Fibroblast of lung (primary cell): ENCODE measurements around the gene CPNE4. TPM values are rescaled to one million over a fixed set of nuclear protein-coding genes. Genes with fewer than 3 reads are reported as not detected.

ENCODE experiments used
- DNase-seq, 2 donors: peaks; one replicate each; pipeline versions ENCODE4 v3.0.0 to v3.0.0-alpha.2; 2010; ENCODE audit warnings: low read depth in 2 of 2
- H2AFZ ChIP-seq: 2 replicates; pipeline ENCODE4 v1.5.1; 2012; ENCODE audit warnings: low read length, control low read depth, inconsistent platforms
- H3K27ac ChIP-seq: 2 replicates; pipeline ENCODE4 v1.5.1; 2011; ENCODE audit warnings: low read length, control low read depth; ENCODE audit not compliant: insufficient read depth
- H3K27me3 ChIP-seq: 2 replicates; pipeline ENCODE4 v1.5.1; 2011; ENCODE audit warnings: mild to moderate bottlenecking, low read length; ENCODE audit not compliant: control insufficient read depth, insufficient read depth
- H3K36me3 ChIP-seq: 2 replicates; pipeline ENCODE4 v1.5.1; 2011; ENCODE audit warnings: low read length; ENCODE audit not compliant: control insufficient read depth, insufficient read depth
- H3K4me1 ChIP-seq: 2 replicates; pipeline ENCODE4 v1.5.1; 2011; ENCODE audit warnings: low read length; ENCODE audit not compliant: control insufficient read depth, insufficient read depth; ENCODE audit errors: extremely low read depth
- H3K4me2 ChIP-seq: 2 replicates; pipeline ENCODE4 v1.5.1; 2011; ENCODE audit warnings: low read length, control low read depth; ENCODE audit not compliant: insufficient read depth; ENCODE audit errors: extremely low read depth
- H3K4me3 ChIP-seq, 4 experiments: fragments of 200-600 bp in 1 of 4; sonication (generic) in 1 of 4; replicated peaks in 1 of 4; 2 replicates each; pipeline ENCODE4 v1.5.1; 2011 to 2016; ENCODE audit warnings: low read length in 4 of 4, low read depth in 3 of 4, mild to moderate bottlenecking in 3 of 4, control low read depth in 2 of 4, inconsistent platforms in 1 of 4, mixed read lengths in 1 of 4; ENCODE audit not compliant: insufficient read depth in 1 of 4; ENCODE audit errors: control extremely low read depth in 1 of 4
- H3K79me2 ChIP-seq: 2 replicates; pipeline ENCODE4 v1.5.1; 2012; ENCODE audit warnings: mild to moderate bottlenecking, low read length, inconsistent platforms; ENCODE audit not compliant: control insufficient read depth, insufficient read depth
- H3K9ac ChIP-seq: 2 replicates; pipeline ENCODE4 v1.5.1; 2011; ENCODE audit warnings: mild to moderate bottlenecking, low read length, control low read depth; ENCODE audit not compliant: insufficient read depth
- H3K9me3 ChIP-seq: 2 replicates; pipeline ENCODE4 v1.5.1; 2012; ENCODE audit warnings: low read depth, low read length; ENCODE audit not compliant: control insufficient read depth, insufficient read depth
- H4K20me1 ChIP-seq: 2 replicates; pipeline ENCODE4 v1.5.1; 2011; ENCODE audit warnings: low read length; ENCODE audit not compliant: control insufficient read depth, insufficient read depth; ENCODE audit errors: extremely low read depth
- CTCF ChIP-seq, 2 donors: IDR thresholded peaks in 1 of 2; conservative IDR thresholded peaks in 1 of 2; 1 replicate in 1 of 2; 2 replicates in 1 of 2; pipeline ENCODE4 v1.5.1; 2011 to 2012; ENCODE audit warnings: low read length in 2 of 2, control low read depth in 1 of 2, inconsistent platforms in 1 of 2, low read depth in 1 of 2, mild to moderate bottlenecking in 1 of 2
- EZH2 ChIP-seq: IDR thresholded peaks from 2 replicates; pipeline ENCODE4 v1.5.1; 2012; ENCODE audit warnings: low read length, control low read depth, mild to moderate bottlenecking; ENCODE audit errors: missing control alignments
- polyA plus RNA-seq, 2 donors: library from polyadenylated mRNA; depleted of rRNA in 1 of 2; stranded (reverse) in 1 of 2; unstranded in 1 of 2; fragments of >200 nt; gene quantifications; 2 replicates each; pipeline ENCODE4 v1.2.1, GENCODE V29; 2011 to 2012; ENCODE audit warnings: missing spikeins in 1 of 2
- total RNA-seq: library from RNA; depleted of rRNA; stranded (reverse); fragments of >200 nt; gene quantifications from 2 replicates; pipeline ENCODE4 v1.2.1, GENCODE V29; 2014

Gene CPNE4
- total and polyA plus RNA-seq, 2 donors (not counting 1 experiment from before 2014, with no cell fraction given) = 0.17 TPM; not detected in 1

GRCh38 chr3:131983689-131984088 is 51.1 kb downstream of the CPNE4 start:
- Histone ChIP-seq H3K4me1 (no peaks in the 10 kb centered on the region), H3K9me3 (no peaks in the 10 kb centered on the region), H3K27me3 (no peaks in the 10 kb centered on the region), H3K36me3 (no peaks in the 10 kb centered on the region), H3K79me2 (no peaks in the 10 kb centered on the region), H2AFZ (no peak overlapping the region), H3K27ac (no peak overlapping the region), H3K4me3 (no peak overlapping the region), H3K4me2 (no peak overlapping the region), H3K9ac (no peak overlapping the region), H4K20me1 (no peaks in the 10 kb centered on the region)
- no peak for DNase-seq
- TF ChIP-seq CTCF (conservative IDR thresholded peaks at IDR 0.05 in 1 of 2, IDR thresholded peaks at IDR 0.05 in 1 of 2; ENCODE audit: low read depth in 1 of 2, low read length in 2 of 2) (no peak), EZH2 (no peak)

GRCh38 chr3:131981323-131981722 is 53.5 kb downstream of the CPNE4 start:
- H3K9me3 ChIP-seq = no peaks in the 10 kb centered on the region
- H4K20me1 ChIP-seq = no peaks in the 10 kb centered on the region
- TF ChIP-seq CTCF (conservative IDR thresholded peaks at IDR 0.05 in 1 of 2, IDR thresholded peaks at IDR 0.05 in 1 of 2; ENCODE audit: low read depth in 1 of 2, low read length in 2 of 2) (no peak), EZH2 (no peak)
- no peaks in the 10 kb centered on the region for H3K36me3 ChIP-seq
- no peak overlapping the region for H3K9ac ChIP-seq
- H3K4me1 ChIP-seq = no peaks in the 10 kb centered on the region
- DNase-seq = no peak
- H3K4me3 ChIP-seq = no peak overlapping the region
- H3K27me3 ChIP-seq = no peaks in the 10 kb centered on the region
- no peak overlapping the region for H3K4me2 ChIP-seq
- no peak overlapping the region for H3K27ac ChIP-seq
- H3K79me2 ChIP-seq = no peaks in the 10 kb centered on the region
- no peak overlapping the region for H2AFZ ChIP-seq

GRCh38 chr3:131976448-131976847 is 58.4 kb downstream of the CPNE4 start:
- H3K36me3 ChIP-seq = no peaks in the 10 kb centered on the region
- H2AFZ ChIP-seq = no peak overlapping the region
- H4K20me1 ChIP-seq = no peaks in the 10 kb centered on the region
- no peak overlapping the region for H3K9ac ChIP-seq
- TF ChIP-seq EZH2 (no peak), CTCF (conservative IDR thresholded peaks at IDR 0.05 in 1 of 2, IDR thresholded peaks at IDR 0.05 in 1 of 2; ENCODE audit: low read depth in 1 of 2, low read length in 2 of 2) (no peak)
- no peaks in the 10 kb centered on the region for H3K4me1 ChIP-seq
- no peaks in the 10 kb centered on the region for H3K9me3 ChIP-seq
- no peaks in the 10 kb centered on the region for H3K79me2 ChIP-seq
- DNase-seq = no peak
- no peaks in the 10 kb centered on the region for H3K27me3 ChIP-seq
- no peak overlapping the region for H3K4me3 ChIP-seq
- H3K27ac ChIP-seq = no peak overlapping the region
- H3K4me2 ChIP-seq = no peak overlapping the region
